LNCaP clone FGC (cell line): Measurements from ENCODE around the gene DLGAP1.
A peak's percentile ranks its signal among the peaks of the same experiment; 100 is the strongest.
"Not testable (repeated sequence)": the region's sequence is repeated elsewhere in the genome, so short reads cannot be mapped to it uniquely, and the experiment has no call there.

Source experiments
- DNase-seq: peaks from one replicate; pipeline ENCODE4 v3.0.0-alpha.2; 2011; ENCODE audit warnings: low read depth
- H3K4me3 ChIP-seq: 2 replicates; pipeline ENCODE4 v1.5.1; 2011; ENCODE audit warnings: mild to moderate bottlenecking, low read depth, low read length, control low read depth
- CTCF ChIP-seq: IDR thresholded peaks from 2 replicates; pipeline ENCODE4 v1.5.1; 2012; ENCODE audit warnings: mild to moderate bottlenecking; ENCODE audit not compliant: control insufficient read depth, insufficient read depth; ENCODE audit errors: extremely low read depth

DLGAP1 gene

GRCh38 chr18:4026542-4026941, 428.6 kb downstream of the DLGAP1 start:
- no peak for DNase-seq
- TF ChIP-seq CTCF: no peak
- no peak overlapping the region for H3K4me3 ChIP-seq

- no peak overlapping the region for H3K4me3 ChIP-seq
- no peak for TF ChIP-seq CTCF
- DNase-seq: no peak
Measured at GRCh38 chr18:4024702-4025101, 430.4 kb downstream of the DLGAP1 start.

GRCh38 chr18:4022749-4023148, 432.4 kb downstream of the DLGAP1 start:
- H3K4me3 ChIP-seq, DNase-seq: not testable (repeated sequence)

- H3K4me3 ChIP-seq: no peak overlapping the region
- TF ChIP-seq CTCF: no peak
- no peak for DNase-seq
Measured at GRCh38 chr18:4020026-4020425, 435.1 kb downstream of the DLGAP1 start.

- DNase-seq: peak; percentile 11
- TF ChIP-seq CTCF: peak; percentile 49
- no peak overlapping the region for H3K4me3 ChIP-seq
Measured at GRCh38 chr18:4017480-4017879, 437.6 kb downstream of the DLGAP1 start.

- H3K4me3 ChIP-seq: no peak overlapping the region
- no peak for DNase-seq
- no peak for TF ChIP-seq CTCF
Measured at GRCh38 chr18:4016391-4017049, 438.6 kb downstream of the DLGAP1 start.

GRCh38 chr18:4007846-4008245, 447.3 kb downstream of the DLGAP1 start:
- DNase-seq: no peak
- no peak overlapping the region for H3K4me3 ChIP-seq
- no peak for TF ChIP-seq CTCF
